Left lung (tissue), 10 donors: ENCODE data around the gene ACER3. TPM values are rescaled to one million over a fixed set of nuclear protein-coding genes. Genes with fewer than 3 reads are reported as not detected.
A peak's percentile ranks its signal among the peaks of the same experiment; 100 is the strongest.

ENCODE experiments used
- ATAC-seq: fragments of 200-7000 bp; cut with Tn5 transposase; one replicate; pipeline ENCODE4 v1.9.1; 2020; ENCODE audit warnings: moderate library complexity
- DNase-seq, 4 donors: peaks; one replicate each; pipeline ENCODE4 v3.0.0-alpha.2; 2013 to 2020
- H3K27ac ChIP-seq, 2 donors: fragments of 200-600 bp; sonication (generic) in 1 of 2; one replicate each; pipeline versions ENCODE4 v1.5.0 to v1.8.0; 2020 to 2021
- H3K27me3 ChIP-seq, 2 donors: fragments of 200-600 bp; sonication (generic) in 1 of 2; one replicate each; pipeline versions ENCODE4 v1.5.0 to v1.8.0; 2020 to 2021
- H3K36me3 ChIP-seq, 2 donors: fragments of 200-600 bp; sonication (generic) in 1 of 2; one replicate each; pipeline versions ENCODE4 v1.5.0 to v1.8.0; 2020 to 2021
- H3K4me1 ChIP-seq, 2 donors: fragments of 200-600 bp; one replicate each; pipeline ENCODE4 v1.8.0; 2021
- H3K4me3 ChIP-seq, 2 donors: fragments of 200-600 bp; sonication (generic) in 1 of 2; one replicate each; pipeline versions ENCODE4 v1.5.0 to v1.8.0; 2020 to 2021; ENCODE audit warnings: mild to moderate bottlenecking in 1 of 2
- H3K9me3 ChIP-seq, 2 donors: fragments of 200-600 bp; sonication (generic) in 1 of 2; one replicate each; pipeline versions ENCODE4 v1.5.0 to v1.8.0; 2020 to 2021
- intact Hi-C, 2 donors: fragments of 100-400 bp; cut with DNase I; formaldehyde crosslinking; loops; one replicate each; pipeline versions ENCODE4 v1.11.2 to v1.14.2; 2022
- polyA plus RNA-seq, 6 donors: library from polyadenylated mRNA; unstranded; fragments of 120-200 nt; gene quantifications; one replicate each; pipeline ENCODE4 v1.2.1, GENCODE V29; 2013; ENCODE audit not compliant: insufficient read length in 6 of 6
- total RNA-seq, 2 donors: library from RNA; stranded (reverse); fragmentation: NEBNext Ultra II Directional; extraction: Animal tissue kit (Norgen Biotek cat#: 25700); gene quantifications; one replicate each; pipeline ENCODE4 v1.2.1, GENCODE V29; 2021
- TF ChIP-seq, protein P1 (sequence below), 2 donors: fragments of 200-600 bp; sonication (generic) in 1 of 2; IDR thresholded peaks; one replicate each; pipeline versions ENCODE4 v1.5.0 to v1.8.0; 2021; ENCODE audit warnings: antibody characterized with exemption in 2 of 2
- donor health status: DM: no; HTN: yes; CAD: no.
- donor health status: DM: no; HTN: no; CAD: no.

Gene ACER3
- total and polyA plus RNA-seq, 8 donors: 17.5 to 46.5 (median 24.6) TPM

DNA sequence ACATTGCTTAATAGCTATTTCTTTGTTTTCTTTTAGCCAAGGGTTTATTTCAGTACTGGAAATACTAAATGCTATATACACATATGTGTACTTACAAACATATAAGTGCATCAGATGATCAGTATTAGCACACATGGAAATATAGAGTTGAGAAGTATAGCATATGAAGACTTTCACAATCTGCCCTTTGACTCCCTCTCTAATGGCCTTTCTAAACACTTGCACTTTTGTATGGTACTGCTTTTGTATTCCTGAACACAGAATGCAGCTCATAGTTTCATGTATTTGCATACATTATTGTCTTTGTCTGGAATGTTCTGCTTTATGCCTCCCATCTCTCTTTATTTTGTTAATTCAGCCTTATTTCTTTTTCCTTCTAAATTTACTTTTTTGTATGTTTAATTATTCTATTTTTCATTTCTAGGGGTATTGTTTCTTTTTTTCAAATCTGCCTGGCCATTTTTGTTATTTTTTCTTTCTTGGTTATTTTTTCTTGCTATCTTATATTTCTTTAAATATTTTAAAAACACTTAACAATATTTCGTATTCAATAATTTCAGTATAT, 28.8 kb downstream of the ACER3 start:
- Histone ChIP-seq H3K27ac (no peak overlapping the region), H3K4me3 (no peak overlapping the region), H3K4me1 (peaks cover 0 to 30% of the 10 kb centered on the region in 2 donors), H3K9me3 (no peaks in the 10 kb centered on the region), H3K36me3 (no peaks in the 10 kb centered on the region), H3K27me3 (no peaks in the 10 kb centered on the region)
- no peak for DNase-seq
- TF ChIP-seq, protein P1, sequence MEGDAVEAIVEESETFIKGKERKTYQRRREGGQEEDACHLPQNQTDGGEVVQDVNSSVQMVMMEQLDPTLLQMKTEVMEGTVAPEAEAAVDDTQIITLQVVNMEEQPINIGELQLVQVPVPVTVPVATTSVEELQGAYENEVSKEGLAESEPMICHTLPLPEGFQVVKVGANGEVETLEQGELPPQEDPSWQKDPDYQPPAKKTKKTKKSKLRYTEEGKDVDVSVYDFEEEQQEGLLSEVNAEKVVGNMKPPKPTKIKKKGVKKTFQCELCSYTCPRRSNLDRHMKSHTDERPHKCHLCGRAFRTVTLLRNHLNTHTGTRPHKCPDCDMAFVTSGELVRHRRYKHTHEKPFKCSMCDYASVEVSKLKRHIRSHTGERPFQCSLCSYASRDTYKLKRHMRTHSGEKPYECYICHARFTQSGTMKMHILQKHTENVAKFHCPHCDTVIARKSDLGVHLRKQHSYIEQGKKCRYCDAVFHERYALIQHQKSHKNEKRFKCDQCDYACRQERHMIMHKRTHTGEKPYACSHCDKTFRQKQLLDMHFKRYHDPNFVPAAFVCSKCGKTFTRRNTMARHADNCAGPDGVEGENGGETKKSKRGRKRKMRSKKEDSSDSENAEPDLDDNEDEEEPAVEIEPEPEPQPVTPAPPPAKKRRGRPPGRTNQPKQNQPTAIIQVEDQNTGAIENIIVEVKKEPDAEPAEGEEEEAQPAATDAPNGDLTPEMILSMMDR (IDR thresholded peaks at IDR 0.05): no peak
- intact Hi-C loops: no loop called here
- no peak for ATAC-seq

DNA sequence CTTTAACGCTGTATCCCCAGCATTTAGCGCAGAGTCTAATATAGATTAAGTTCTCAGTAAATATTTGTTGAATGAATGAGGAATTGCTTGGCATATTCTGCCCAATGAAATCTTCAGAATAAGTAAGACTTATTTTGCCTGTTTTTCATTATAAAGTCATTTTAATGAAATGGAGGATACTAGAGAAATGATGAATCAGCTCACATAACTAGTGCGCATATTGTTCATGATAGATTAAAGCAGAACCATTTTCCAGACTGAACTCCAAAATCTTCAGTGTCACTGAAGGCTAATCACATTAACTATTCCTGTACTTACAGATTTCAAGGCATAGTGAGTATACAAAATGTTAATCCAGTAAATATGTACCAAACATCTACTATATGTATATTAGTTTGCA, 29.6 kb downstream of the ACER3 start:
- intact Hi-C loops: no loop called here
- ATAC-seq (no peak), DNase-seq (no peak)
- Histone ChIP-seq H3K4me1 (peaks cover 0 to 22% of the 10 kb centered on the region in 2 donors), H3K36me3 (no peaks in the 10 kb centered on the region), H3K27ac (no peak overlapping the region), H3K4me3 (no peak overlapping the region), H3K9me3 (no peaks in the 10 kb centered on the region), H3K27me3 (no peaks in the 10 kb centered on the region)
- TF ChIP-seq, protein P1 (IDR thresholded peaks at IDR 0.05): no peak

DNA sequence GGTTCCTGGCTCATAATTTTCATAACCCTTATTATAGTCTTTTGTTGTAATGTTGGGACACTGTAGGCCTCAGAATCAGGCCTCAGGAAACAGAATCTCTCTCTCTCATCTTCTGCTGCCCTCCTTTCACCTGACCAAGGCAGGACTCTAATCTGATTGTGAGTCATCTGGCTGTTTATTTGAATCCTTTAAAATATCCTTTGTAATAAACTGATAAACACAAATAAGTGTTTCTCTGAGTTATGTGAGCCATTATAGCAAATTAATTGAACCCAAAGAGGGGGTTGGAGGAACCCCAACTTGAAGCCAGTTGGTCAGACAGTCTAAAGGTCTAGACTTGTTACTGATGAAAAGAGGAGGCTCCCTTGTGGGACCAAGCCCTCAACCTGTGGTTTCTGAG, 30.6 kb downstream of the ACER3 start:
- TF ChIP-seq, protein P1 (IDR thresholded peaks at IDR 0.05): no peak
- Histone ChIP-seq H3K27me3 (no peaks in the 10 kb centered on the region), H3K27ac (peak overlapping the region in 1 of 2 donors; percentile 6), H3K4me1 (peaks cover 0 to 14% of the 10 kb centered on the region in 2 donors), H3K9me3 (no peaks in the 10 kb centered on the region), H3K4me3 (no peak overlapping the region), H3K36me3 (no peaks in the 10 kb centered on the region)
- ATAC-seq: no peak
- intact Hi-C loops: no loop called here
- no peak for DNase-seq

DNA sequence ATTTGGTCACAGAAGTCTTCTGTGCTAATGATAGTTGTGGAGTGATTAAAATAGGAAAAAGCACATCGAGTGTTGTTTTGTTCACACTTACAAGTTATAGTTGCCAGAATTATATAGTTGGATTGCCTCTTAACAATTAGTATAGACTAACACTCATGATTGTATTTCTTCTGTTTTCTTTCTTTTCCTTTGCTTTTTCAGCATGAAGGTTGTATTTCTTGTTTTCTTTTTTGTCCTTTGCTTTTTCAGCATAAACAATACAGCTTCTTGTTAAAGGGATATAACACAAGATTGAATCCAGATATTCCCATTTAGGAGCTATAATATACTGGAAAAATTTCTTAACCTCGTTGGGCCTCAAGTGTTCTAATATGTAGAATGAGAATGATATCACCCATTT, 31.1 kb downstream of the ACER3 start:
- DNase-seq (no peak), ATAC-seq (no peak)
- TF ChIP-seq, protein P1 (IDR thresholded peaks at IDR 0.05): no peak
- Histone ChIP-seq H3K4me3 (no peak overlapping the region), H3K9me3 (no peaks in the 10 kb centered on the region), H3K36me3 (no peaks in the 10 kb centered on the region), H3K4me1 (peaks cover 0 to 14% of the 10 kb centered on the region in 2 donors), H3K27ac (peak overlapping the region in 1 of 2 donors; percentile 6), H3K27me3 (no peaks in the 10 kb centered on the region)
- intact Hi-C loops: no loop called here

DNA sequence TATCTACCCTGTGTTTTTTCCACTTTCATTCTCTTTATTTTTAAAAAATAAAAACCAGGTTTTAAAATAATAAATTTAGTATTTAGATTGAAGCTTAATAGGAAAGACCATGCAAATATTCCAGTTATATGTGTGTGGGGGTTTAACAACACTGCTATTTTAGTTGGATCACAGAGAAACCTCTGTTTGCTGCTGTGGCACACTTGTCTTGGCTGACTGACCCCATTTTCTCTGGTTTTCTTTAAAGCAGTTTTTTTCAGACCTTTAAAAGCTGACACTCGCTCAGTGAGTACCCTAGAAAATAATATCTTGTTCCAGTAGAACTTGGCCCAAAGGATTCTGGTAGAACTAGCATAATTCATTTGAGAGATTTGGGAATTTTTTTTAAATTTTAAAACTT, 31.6 kb downstream of the ACER3 start:
- Histone ChIP-seq H3K4me3 (no peak overlapping the region), H3K36me3 (no peaks in the 10 kb centered on the region), H3K27me3 (no peaks in the 10 kb centered on the region), H3K4me1 (peaks cover 0 to 14% of the 10 kb centered on the region in 2 donors), H3K27ac (no peak overlapping the region), H3K9me3 (no peaks in the 10 kb centered on the region)
- intact Hi-C loops: no loop called here
- TF ChIP-seq, protein P1 (IDR thresholded peaks at IDR 0.05): no peak
- no peak for DNase-seq
- ATAC-seq: no peak
